Measurements from ENCODE around the gene GPT2. TPM values are rescaled to one million over a fixed set of nuclear protein-coding genes. Genes with fewer than 3 reads are reported as not detected.

Gene GPT2
- total RNA-seq, 6 experiments from 2014 or later: 30.8 to 163 (median 92.0) TPM

DNA sequence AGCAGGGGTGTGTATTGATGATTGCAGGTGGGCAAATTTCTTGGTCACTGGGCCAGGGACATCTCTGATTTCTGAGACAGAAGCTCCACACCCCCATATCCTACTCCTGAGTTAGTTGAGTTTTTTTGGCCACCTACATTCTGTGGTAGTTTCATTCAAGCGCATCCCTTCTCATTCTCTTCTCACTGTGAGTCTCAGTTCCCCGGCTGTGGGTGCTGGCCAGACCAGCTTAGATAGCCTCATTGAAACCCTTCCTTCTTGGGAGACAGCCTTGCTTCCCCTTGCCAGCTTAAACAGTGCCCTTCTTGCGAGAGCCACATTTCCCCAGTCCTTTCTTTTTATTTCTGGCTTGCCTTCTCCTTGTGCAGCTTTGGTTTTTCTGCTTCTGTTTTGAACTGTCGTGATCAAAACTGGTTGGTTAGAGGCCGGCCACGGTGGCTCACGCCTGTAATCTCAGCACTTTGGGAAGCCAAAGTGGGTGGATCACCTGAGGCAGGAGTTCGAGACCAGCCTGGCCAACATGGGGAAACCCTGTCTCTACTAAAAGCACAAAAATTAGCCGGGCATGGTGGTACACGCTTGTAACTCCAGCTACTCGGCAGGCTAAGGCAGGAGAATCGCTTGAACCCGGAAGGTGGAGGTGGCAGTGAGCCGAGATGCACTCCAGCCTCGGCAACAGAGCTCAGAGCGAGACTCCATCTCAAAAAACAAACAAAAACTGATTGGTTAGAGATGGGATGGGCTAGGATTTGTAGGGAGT lies 2.8 kb downstream of the GPT2 start:
- TF ChIP-seq, protein P1, sequence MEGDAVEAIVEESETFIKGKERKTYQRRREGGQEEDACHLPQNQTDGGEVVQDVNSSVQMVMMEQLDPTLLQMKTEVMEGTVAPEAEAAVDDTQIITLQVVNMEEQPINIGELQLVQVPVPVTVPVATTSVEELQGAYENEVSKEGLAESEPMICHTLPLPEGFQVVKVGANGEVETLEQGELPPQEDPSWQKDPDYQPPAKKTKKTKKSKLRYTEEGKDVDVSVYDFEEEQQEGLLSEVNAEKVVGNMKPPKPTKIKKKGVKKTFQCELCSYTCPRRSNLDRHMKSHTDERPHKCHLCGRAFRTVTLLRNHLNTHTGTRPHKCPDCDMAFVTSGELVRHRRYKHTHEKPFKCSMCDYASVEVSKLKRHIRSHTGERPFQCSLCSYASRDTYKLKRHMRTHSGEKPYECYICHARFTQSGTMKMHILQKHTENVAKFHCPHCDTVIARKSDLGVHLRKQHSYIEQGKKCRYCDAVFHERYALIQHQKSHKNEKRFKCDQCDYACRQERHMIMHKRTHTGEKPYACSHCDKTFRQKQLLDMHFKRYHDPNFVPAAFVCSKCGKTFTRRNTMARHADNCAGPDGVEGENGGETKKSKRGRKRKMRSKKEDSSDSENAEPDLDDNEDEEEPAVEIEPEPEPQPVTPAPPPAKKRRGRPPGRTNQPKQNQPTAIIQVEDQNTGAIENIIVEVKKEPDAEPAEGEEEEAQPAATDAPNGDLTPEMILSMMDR (IDR thresholded peaks at IDR 0.05): no peak
- no peak for TF ChIP-seq POLR2A (IDR thresholded peaks at IDR 0.05)
- Histone ChIP-seq H3K27me3 (no peaks in the 10 kb centered on the region), H3K36me3 (peaks cover 0 to 7% (median 0%) of the 10 kb centered on the region in 4 donors), H3K9me3 (no peaks in the 10 kb centered on the region), H3K27ac (peak overlapping the region in 2 of 3 donors; percentile 94 to 98), H3K4me1 (peaks cover 0 to 46% (median 8%) of the 10 kb centered on the region in 4 donors), H3K4me3 (peak overlapping the region in 1 of 3 donors; percentile 99)
- WGBS (ENCODE audit: insufficient coverage, low coverage, low lambda C conversion rate, missing lambda C conversion rate): 73% methylated on average over 15 of the region's 16 CpGs
- ATAC-seq: no peak
- no peak for DNase-seq
- intact Hi-C loops (cut with DNase I): no loop called here

DNA sequence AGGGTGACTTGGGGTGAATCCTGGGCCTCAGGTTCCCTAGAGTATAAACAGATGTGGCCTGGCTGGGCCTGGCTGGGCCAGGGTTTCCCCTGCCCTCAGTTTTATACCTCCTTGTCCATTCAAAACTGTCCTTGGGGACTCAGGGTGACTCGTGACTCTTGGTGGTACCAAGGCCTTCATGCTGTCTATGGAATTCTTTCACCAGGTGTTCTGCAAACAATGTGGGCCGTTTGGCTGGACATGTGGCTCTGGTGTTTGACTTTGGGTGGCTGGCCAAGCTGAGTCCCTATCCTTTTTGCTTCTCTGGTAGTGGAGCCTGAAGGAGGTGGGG lies 3.3 kb downstream of the GPT2 start:
- peak overlapping the region in 2 of 3 donors; percentile 94 to 98 for H3K27ac ChIP-seq
- no peaks in the 10 kb centered on the region for H3K9me3 ChIP-seq
- H3K36me3 ChIP-seq: peaks cover 0 to 7% (median 0%) of the 10 kb centered on the region in 4 donors
- peak in 1 of 3 donors; percentile 66 for DNase-seq
- H3K4me3 ChIP-seq: no peak overlapping the region
- TF ChIP-seq, protein P1 (IDR thresholded peaks at IDR 0.05): no peak
- no peak for TF ChIP-seq POLR2A (IDR thresholded peaks at IDR 0.05)
- H3K27me3 ChIP-seq: no peaks in the 10 kb centered on the region
- peaks cover 0 to 48% (median 11%) of the 10 kb centered on the region in 4 donors for H3K4me1 ChIP-seq
- WGBS (ENCODE audit: insufficient coverage, low coverage, low lambda C conversion rate, missing lambda C conversion rate): 0% methylated on average over 1 of the region's 2 CpGs
- intact Hi-C loops (cut with DNase I): no loop called here
- ATAC-seq: no peak

DNA sequence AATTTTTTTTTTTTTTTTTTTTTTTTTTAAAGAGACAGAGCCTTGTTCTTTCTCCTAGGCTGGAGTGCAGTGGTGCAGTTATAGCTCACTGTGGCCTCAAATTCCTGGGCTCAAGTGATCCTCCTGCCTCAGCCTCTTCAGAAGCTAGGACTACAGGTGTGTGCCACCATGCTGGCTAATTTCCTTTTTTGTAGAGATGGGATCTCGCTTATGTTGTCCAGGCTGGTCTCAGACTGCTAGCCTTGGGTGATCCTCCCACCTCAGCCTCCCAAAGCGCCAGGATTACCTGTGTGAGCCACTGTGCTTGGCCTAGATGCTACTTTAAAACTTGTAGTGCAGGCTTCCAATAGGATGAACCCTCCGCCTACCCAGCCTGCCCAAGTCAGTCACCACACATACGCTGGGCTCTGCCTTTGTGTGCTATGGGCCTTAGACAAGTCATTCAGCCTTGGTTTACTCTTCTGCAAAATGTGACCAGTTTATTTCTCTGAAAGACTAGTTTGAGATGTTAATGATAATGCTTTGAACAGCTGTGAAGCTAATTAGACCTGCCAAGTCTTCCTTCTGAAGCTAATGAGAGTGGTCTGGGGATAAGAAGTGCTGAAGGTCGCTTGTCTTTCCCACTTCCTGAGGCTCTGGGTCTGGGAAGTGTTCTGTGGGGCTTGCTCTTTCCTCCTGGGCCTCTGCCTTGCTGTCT lies 5.2 kb downstream of the GPT2 start:
- Histone ChIP-seq H3K36me3 (peaks cover 0 to 7% (median 0%) of the 10 kb centered on the region in 4 donors), H3K27me3 (no peaks in the 10 kb centered on the region), H3K27ac (peak overlapping the region in 2 of 3 donors; percentile 48 to 97), H3K4me1 (peaks cover 0 to 62% (median 20%) of the 10 kb centered on the region in 4 donors), H3K4me3 (no peak overlapping the region), H3K9me3 (no peaks in the 10 kb centered on the region)
- DNase-seq (no peak), ATAC-seq (no peak)
- TF ChIP-seq POLR2A (IDR thresholded peaks at IDR 0.05): no peak
- intact Hi-C loops (cut with DNase I): no loop called here
- WGBS (ENCODE audit: insufficient coverage, low coverage, low lambda C conversion rate, missing lambda C conversion rate): 96% methylated on average over 4 of the region's 5 CpGs

GRCh38 chr16:46889942-46890300 lies 5.8 kb downstream of the GPT2 start:
- no peaks in the 10 kb centered on the region for H3K27me3 ChIP-seq
- WGBS (ENCODE audit: insufficient coverage, low coverage, low lambda C conversion rate, missing lambda C conversion rate): 57% methylated on average over 2 of the region's 5 CpGs
- H3K9me3 ChIP-seq: no peaks in the 10 kb centered on the region
- H3K4me3 ChIP-seq: no peak overlapping the region
- H3K36me3 ChIP-seq: peaks cover 0 to 7% (median 0%) of the 10 kb centered on the region in 4 donors
- peaks cover 0 to 67% (median 21%) of the 10 kb centered on the region in 4 donors for H3K4me1 ChIP-seq
- H3K27ac ChIP-seq: peak overlapping the region in 2 of 3 donors; percentile 48 to 97
- TF ChIP-seq POLR2A (IDR thresholded peaks at IDR 0.05): no peak
- TF ChIP-seq, protein P1 (IDR thresholded peaks at IDR 0.05): no peak
- intact Hi-C loops (cut with DNase I): no loop called here
- ATAC-seq (no peak), DNase-seq (no peak)

DNA sequence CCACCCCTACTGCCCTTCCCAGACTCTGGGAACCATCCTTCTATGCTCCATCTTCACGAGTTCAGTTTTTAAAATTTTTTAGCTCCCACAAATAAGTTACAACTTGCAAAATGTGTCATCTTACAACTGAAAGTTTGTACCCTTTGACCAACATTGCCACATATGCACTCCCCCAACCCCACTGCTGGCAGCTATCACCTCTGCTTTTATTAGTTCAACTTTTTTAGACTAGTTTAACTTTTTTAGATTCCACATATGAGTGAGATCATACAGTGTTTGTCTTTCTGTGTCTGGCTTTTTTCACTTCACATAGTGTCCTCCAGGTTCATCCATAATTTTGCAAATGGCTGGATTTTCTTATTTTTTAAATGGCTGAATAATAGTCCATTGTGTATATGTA lies 7.7 kb downstream of the GPT2 start:
- peak; percentile 17 to 57 (median 36) for ATAC-seq
- Histone ChIP-seq H3K4me3 (no peak overlapping the region), H3K36me3 (peaks cover 0 to 7% (median 0%) of the 10 kb centered on the region in 4 donors), H3K4me1 (peaks cover 0 to 78% (median 25%) of the 10 kb centered on the region in 4 donors), H3K9me3 (no peaks in the 10 kb centered on the region), H3K27ac (peak overlapping the region; percentile 16 to 97 (median 52)), H3K27me3 (no peaks in the 10 kb centered on the region)
- no peak for TF ChIP-seq POLR2A (IDR thresholded peaks at IDR 0.05)
- TF ChIP-seq, protein P1 (IDR thresholded peaks at IDR 0.05): peak in 1 of 4 donors; percentile 17
- intact Hi-C loops (cut with DNase I): no loop called here
- 12% methylated on average over 1 of the region's 1 CpG for WGBS (ENCODE audit: insufficient coverage, low coverage, low lambda C conversion rate, missing lambda C conversion rate)
- DNase-seq: peak in 2 of 3 donors; percentile 70 to 72

All from right lobe of liver (tissue), 6 donors.